Mammary epithelial cell (primary cell): ENCODE results near the gene KRTAP2-2.

ENCODE experiments used
- CTCF ChIP-seq, 2 donors: IDR thresholded peaks in 1 of 2; conservative IDR thresholded peaks in 1 of 2; 2 replicates each; pipeline ENCODE4 v1.5.1; 2011 to 2012; ENCODE audit warnings: inconsistent platforms in 2 of 2, low read length in 2 of 2, mild to moderate bottlenecking in 2 of 2, control low read depth in 1 of 2, low read depth in 1 of 2; ENCODE audit not compliant: insufficient read depth in 1 of 2; ENCODE audit errors: extremely low read depth in 1 of 2
- EZH2 ChIP-seq: IDR thresholded peaks from 2 replicates; pipeline ENCODE4 v1.6.1; 2012; ENCODE audit warnings: low read length, inconsistent platforms, borderline replicate concordance

- no peak for TF ChIP-seq CTCF (conservative IDR thresholded peaks at IDR 0.05 in 1 of 2, IDR thresholded peaks at IDR 0.05 in 1 of 2; ENCODE audit: extremely low read depth in 1 of 2, insufficient read depth in 1 of 2, low read depth in 1 of 2, low read length in 2 of 2)
- TF ChIP-seq EZH2, result no peak
Measured at GRCh38 chr17:41029633-41030245, 25.3 kb downstream of the KRTAP2-2 start, which contains the start of gene KRTAP1-4.
